ENCODE results near the gene GREM2. TPM values are rescaled to one million over a fixed set of nuclear protein-coding genes. Genes with fewer than 3 reads are reported as not detected.

Gene GREM2
- total RNA-seq (2014; rRNA removed; shearing (Covaris generic)) (0.12 and 0.21 TPM in 2 replicates), polyA plus RNA-seq (2016; fragmentation: Nextera tagmentation; extraction: Ambion mirVana) (0.18 and 0.24 TPM in 2 replicates)
- long read RNA-seq = 0 reads

- Histone ChIP-seq H3K27me3 (ENCODE audit: insufficient read depth) (peaks cover 19% of the 10 kb centered on the region), H3F3A (replicated peaks; ENCODE audit: low read depth) (no peaks in the 10 kb centered on the region; the same call in 1 of the 2 replicates), H3K4me1 (ENCODE audit: insufficient read depth) (peaks cover 54% of the 10 kb centered on the region), H3K4me2 (peak within 1 kb of the TSS; percentile 91), H3K79me2 (replicated peaks; ENCODE audit: insufficient read depth) (no peaks in the 10 kb centered on the region), H3K4me3 (peak within 1 kb of the TSS; percentile 72), H3K9me2 (ENCODE audit: insufficient read depth) (no peaks in the 10 kb centered on the region), H4K20me1 (replicated peaks; ENCODE audit: insufficient read depth) (no peaks in the 10 kb centered on the region), H3K27ac (ENCODE audit: low read depth) (no peak within 1 kb of the TSS), H3K36me3 (ENCODE audit: insufficient read depth) (no peaks in the 10 kb centered on the region), H2AFZ (peak within 1 kb of the TSS; percentile 89)
- H3K36me3 Mint-ChIP-seq (ENCODE audit: low read depth) = no peaks in the 10 kb centered on the region
- no peaks in the 10 kb centered on the region; the same call in 2 of the 3 replicates for H3K9me3 Mint-ChIP-seq
- peaks cover 47% of the 10 kb centered on the region for H3K4me1 Mint-ChIP-seq
- ATAC-seq (peak; percentile 95), DNase-seq (ENCODE audit: low spot score) (peak; percentile 82)
- H3K4me3 Mint-ChIP-seq = peak within 1 kb of the TSS; percentile 85
- peaks cover 14% of the 10 kb centered on the region for H3K27me3 Mint-ChIP-seq (ENCODE audit: insufficient read depth, low read depth, poor library complexity)
- TF ChIP-seq ZNF114 (CRISPR knock-in tag; IDR thresholded peaks at IDR 0.05) (no peak), ZNF331 (CRISPR knock-in tag; IDR thresholded peaks at IDR 0.05; ENCODE audit: low read depth) (no peak), ZNF462 (CRISPR knock-in tag; IDR thresholded peaks at IDR 0.05) (no peak), CREB1 (CRISPR knock-in tag; IDR thresholded peaks at IDR 0.05; ENCODE audit: low read depth) (no peak), REST (IDR thresholded peaks at IDR 0.05; ENCODE audit: unreplicated experiment) (no peak), NANOG (IDR thresholded peaks at IDR 0.05; ENCODE audit: borderline replicate concordance) (no peak), ETS1 (IDR thresholded peaks at IDR 0.05) (no peak)
- H3K27ac Mint-ChIP-seq = no peak within 1 kb of the TSS
These were observed at the start of gene GREM2 for GRCh38 chr1:240611619-240612480. Gene GREM2 (minus strand): TSS chr1:240612155. CDS start chr1:240493475, 118,680 bp downstream.
